Measurements from ENCODE around the gene NIPSNAP2.
"Not testable (repeated sequence)": the region's sequence is repeated elsewhere in the genome, so short reads cannot be mapped to it uniquely, and the experiment has no call there.

The NIPSNAP2 gene

DNA sequence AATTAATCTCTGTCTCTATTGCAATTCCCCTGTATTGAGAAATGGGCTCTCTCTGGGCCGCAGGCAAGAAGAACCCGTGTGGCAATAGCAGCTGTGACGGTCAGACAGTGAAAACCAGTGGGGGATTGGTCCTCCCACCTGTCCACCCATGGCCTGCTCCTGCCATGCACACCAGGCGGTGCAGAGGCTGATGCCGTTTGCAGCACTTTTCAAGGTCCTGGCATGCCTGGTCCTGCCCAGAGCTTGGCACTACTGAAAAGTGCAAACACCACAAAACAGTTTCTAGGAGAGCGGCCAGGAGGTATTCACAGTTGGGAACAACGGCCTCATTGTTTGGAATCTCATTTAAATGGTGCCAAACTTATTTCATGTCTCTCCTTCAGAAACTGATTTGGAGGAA lies 45.3 kb downstream of the NIPSNAP2 start:
- Histone ChIP-seq H3K18ac (ENCODE audit: low read length) (no peak overlapping the region), H3K23ac (ENCODE audit: low read length) (no peak overlapping the region), H3K79me2 (ENCODE audit: control insufficient read depth, insufficient read depth, low read length, poor library complexity) (no peaks in the 10 kb centered on the region), H4K91ac (ENCODE audit: low read depth, low read length) (no peak overlapping the region), H3K9me3 (ENCODE audit: insufficient read depth, low read depth, low read length) (no peaks in the 10 kb centered on the region), H2BK120ac (ENCODE audit: insufficient read depth, low read length, poor library complexity) (no peak overlapping the region), H2BK12ac (ENCODE audit: low read length) (no peak overlapping the region), H3K9ac (ENCODE audit: low read length) (no peak overlapping the region), H3K14ac (ENCODE audit: low read length) (no peak overlapping the region), H3K4me1 (ENCODE audit: control insufficient read depth in 1 of 2, insufficient read depth in 2 of 2, low read length in 2 of 2) (peaks cover 0 to 2% of the 10 kb centered on the region in 2 experiments), H3K4me2 (ENCODE audit: low read length) (no peak overlapping the region), H2AFZ (ENCODE audit: insufficient read depth, low read length, poor library complexity) (no peak overlapping the region), H3K27ac (ENCODE audit: low read depth, low read length) (no peak overlapping the region), H3K36me3 (ENCODE audit: control insufficient read depth in 1 of 2, insufficient read depth in 2 of 2, low read length in 2 of 2) (peaks cover 15% of the 10 kb centered on the region in 2 experiments), H4K8ac (ENCODE audit: low read depth, low read length) (no peak overlapping the region), H2AK5ac (ENCODE audit: low read length) (no peak overlapping the region), H2BK5ac (ENCODE audit: low read depth, low read length, poor library complexity) (no peak overlapping the region), H4K12ac (ENCODE audit: low read depth, low read length) (no peak overlapping the region), H3K27me3 (ENCODE audit: insufficient read depth, low read length) (no peaks in the 10 kb centered on the region), H3K79me1 (ENCODE audit: low read length) (no peaks in the 10 kb centered on the region), H3K4me3 (ENCODE audit: low read depth, low read length) (no peak overlapping the region), H3K4ac (ENCODE audit: low read depth, low read length) (no peak overlapping the region)
- WGBS (ENCODE audit: extremely low coverage, insufficient coverage, insufficient read length): no CpG with 5 or more reads among the region's 7 CpGs
- no peak for DNase-seq

DNA sequence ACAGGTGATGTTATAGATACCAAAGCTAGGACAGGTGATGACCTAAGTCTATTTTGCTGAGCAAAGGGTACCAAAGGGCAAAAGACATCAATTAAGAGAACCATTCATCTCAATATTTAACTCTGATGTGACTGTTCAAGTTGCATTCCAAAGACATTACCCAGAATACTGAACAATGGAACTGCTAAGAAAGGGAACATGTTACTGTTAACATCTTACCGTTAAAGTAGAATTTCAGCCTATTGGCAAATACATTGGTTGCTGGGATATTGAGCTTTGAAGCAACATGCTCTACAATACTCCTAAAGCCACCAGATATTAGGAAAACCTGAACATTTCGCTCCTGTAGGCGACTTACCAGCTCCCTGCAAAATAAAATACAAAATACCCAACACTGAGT lies 52.6 kb downstream of the NIPSNAP2 start:
- DNase-seq; H3K23ac ChIP-seq (ENCODE audit: low read length); H4K12ac ChIP-seq (ENCODE audit: low read depth, low read length); H2AK5ac ChIP-seq (ENCODE audit: low read length); H4K91ac ChIP-seq (ENCODE audit: low read depth, low read length); H3K14ac ChIP-seq (ENCODE audit: low read length); H2BK5ac ChIP-seq (ENCODE audit: low read depth, low read length, poor library complexity); H4K8ac ChIP-seq (ENCODE audit: low read depth, low read length); H3K79me1 ChIP-seq (ENCODE audit: low read length); H2BK12ac ChIP-seq (ENCODE audit: low read length); H3K4me3 ChIP-seq (ENCODE audit: low read depth, low read length); H2AFZ ChIP-seq (ENCODE audit: insufficient read depth, low read length, poor library complexity); H3K27ac ChIP-seq (ENCODE audit: low read depth, low read length); H3K9me3 ChIP-seq (ENCODE audit: insufficient read depth, low read depth, low read length); H3K79me2 ChIP-seq (ENCODE audit: control insufficient read depth, insufficient read depth, low read length, poor library complexity); H3K9ac ChIP-seq (ENCODE audit: low read length); H3K27me3 ChIP-seq (ENCODE audit: insufficient read depth, low read length); H2BK120ac ChIP-seq (ENCODE audit: insufficient read depth, low read length, poor library complexity); H3K4me1 ChIP-seq (ENCODE audit: control insufficient read depth in 1 of 2, insufficient read depth in 2 of 2, low read length in 2 of 2); H3K4me2 ChIP-seq (ENCODE audit: low read length); H3K4ac ChIP-seq (ENCODE audit: low read depth, low read length); H3K18ac ChIP-seq (ENCODE audit: low read length): not testable (repeated sequence)
- peaks cover 25 to 28% of the 10 kb centered on the region in 2 experiments for H3K36me3 ChIP-seq (ENCODE audit: control insufficient read depth in 1 of 2, insufficient read depth in 2 of 2, low read length in 2 of 2)
- no CpG with 5 or more reads among the region's 3 CpGs for WGBS (ENCODE audit: extremely low coverage, insufficient coverage, insufficient read length)

DNA sequence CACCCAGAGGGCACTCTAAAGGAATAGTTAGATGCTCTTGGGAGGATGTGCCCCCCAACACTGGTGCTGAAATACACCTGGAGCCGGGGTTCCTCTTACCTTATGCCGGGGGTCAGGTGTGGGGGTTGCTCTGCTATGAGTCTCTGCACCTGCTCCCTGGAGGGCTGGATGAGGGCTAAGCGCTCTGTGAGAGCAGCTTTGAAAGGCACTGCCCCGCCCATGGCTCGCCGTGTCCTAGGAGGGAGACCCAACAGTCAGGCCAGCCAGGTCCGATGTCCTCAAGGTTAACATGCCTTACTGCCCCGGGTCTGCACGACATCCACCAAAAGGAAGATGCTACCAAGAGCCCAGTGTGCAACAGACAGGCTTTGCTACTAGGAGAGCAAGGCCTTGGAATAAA lies 55.1 kb downstream of the NIPSNAP2 start:
- no peaks in the 10 kb centered on the region for H3K79me2 ChIP-seq (ENCODE audit: control insufficient read depth, insufficient read depth, low read length, poor library complexity)
- H4K91ac ChIP-seq (ENCODE audit: low read depth, low read length): no peak overlapping the region
- H3K27me3 ChIP-seq (ENCODE audit: insufficient read depth, low read length): no peaks in the 10 kb centered on the region
- no peak for DNase-seq
- H3K14ac ChIP-seq (ENCODE audit: low read length): no peak overlapping the region
- H3K9me3 ChIP-seq (ENCODE audit: insufficient read depth, low read depth, low read length): no peaks in the 10 kb centered on the region
- no peak overlapping the region for H4K12ac ChIP-seq (ENCODE audit: low read depth, low read length)
- H3K18ac ChIP-seq (ENCODE audit: low read length): no peak overlapping the region
- H2BK120ac ChIP-seq (ENCODE audit: insufficient read depth, low read length, poor library complexity): no peak overlapping the region
- no peak overlapping the region for H3K9ac ChIP-seq (ENCODE audit: low read length)
- H3K4me2 ChIP-seq (ENCODE audit: low read length): no peak overlapping the region
- H3K4me3 ChIP-seq (ENCODE audit: low read depth, low read length): no peak overlapping the region
- H3K4me1 ChIP-seq (ENCODE audit: control insufficient read depth in 1 of 2, insufficient read depth in 2 of 2, low read length in 2 of 2): no peaks in the 10 kb centered on the region
- no peak overlapping the region for H4K8ac ChIP-seq (ENCODE audit: low read depth, low read length)
- no CpG with 5 or more reads among the region's 9 CpGs for WGBS (ENCODE audit: extremely low coverage, insufficient coverage, insufficient read length)
- no peak overlapping the region for H2AFZ ChIP-seq (ENCODE audit: insufficient read depth, low read length, poor library complexity)
- no peak overlapping the region for H3K4ac ChIP-seq (ENCODE audit: low read depth, low read length)
- H3K79me1 ChIP-seq (ENCODE audit: low read length): no peaks in the 10 kb centered on the region
- H3K23ac ChIP-seq (ENCODE audit: low read length): no peak overlapping the region
- peaks cover 16% of the 10 kb centered on the region in 2 experiments for H3K36me3 ChIP-seq (ENCODE audit: control insufficient read depth in 1 of 2, insufficient read depth in 2 of 2, low read length in 2 of 2)
- H2AK5ac ChIP-seq (ENCODE audit: low read length): no peak overlapping the region
- no peak overlapping the region for H3K27ac ChIP-seq (ENCODE audit: low read depth, low read length)
- H2BK5ac ChIP-seq (ENCODE audit: low read depth, low read length, poor library complexity): no peak overlapping the region
- no peak overlapping the region for H2BK12ac ChIP-seq (ENCODE audit: low read length)

DNA sequence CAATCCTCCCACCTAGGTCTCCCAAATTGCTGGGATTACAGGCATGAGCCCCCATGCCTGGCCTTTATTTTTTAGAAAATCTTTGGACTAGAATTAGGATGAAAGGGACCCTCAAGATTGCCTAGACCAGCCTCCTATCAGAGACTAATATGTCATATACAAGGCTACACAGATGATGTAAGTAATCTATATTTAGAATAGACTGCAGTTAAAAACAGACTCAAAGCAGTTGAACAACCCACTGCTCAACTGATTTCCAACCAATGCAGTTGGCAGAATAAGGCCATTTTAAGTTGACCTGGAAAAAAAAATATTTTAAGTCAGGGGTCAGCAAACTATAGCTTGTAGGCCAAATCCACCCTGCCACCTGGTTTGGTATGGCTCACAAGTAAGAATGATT lies 59.1 kb downstream of the NIPSNAP2 start:
- Histone ChIP-seq H3K27ac (ENCODE audit: low read depth, low read length) (no peak overlapping the region), H3K9me3 (ENCODE audit: insufficient read depth, low read depth, low read length) (no peaks in the 10 kb centered on the region), H3K4me1 (ENCODE audit: control insufficient read depth in 1 of 2, insufficient read depth in 2 of 2, low read length in 2 of 2) (no peaks in the 10 kb centered on the region), H3K14ac (ENCODE audit: low read length) (no peak overlapping the region), H2AK5ac (ENCODE audit: low read length) (no peak overlapping the region), H3K4me3 (ENCODE audit: low read depth, low read length) (no peak overlapping the region), H4K8ac (ENCODE audit: low read depth, low read length) (no peak overlapping the region), H2BK12ac (ENCODE audit: low read length) (no peak overlapping the region), H3K4ac (ENCODE audit: low read depth, low read length) (no peak overlapping the region), H3K4me2 (ENCODE audit: low read length) (no peak overlapping the region), H3K18ac (ENCODE audit: low read length) (no peak overlapping the region), H3K79me1 (ENCODE audit: low read length) (no peaks in the 10 kb centered on the region), H2BK120ac (ENCODE audit: insufficient read depth, low read length, poor library complexity) (no peak overlapping the region), H3K9ac (ENCODE audit: low read length) (no peak overlapping the region), H3K27me3 (ENCODE audit: insufficient read depth, low read length) (no peaks in the 10 kb centered on the region), H3K36me3 (ENCODE audit: control insufficient read depth in 1 of 2, insufficient read depth in 2 of 2, low read length in 2 of 2) (peaks cover 13% of the 10 kb centered on the region in 2 experiments), H3K23ac (ENCODE audit: low read length) (no peak overlapping the region), H2AFZ (ENCODE audit: insufficient read depth, low read length, poor library complexity) (no peak overlapping the region), H4K91ac (ENCODE audit: low read depth, low read length) (no peak overlapping the region), H4K12ac (ENCODE audit: low read depth, low read length) (no peak overlapping the region), H2BK5ac (ENCODE audit: low read depth, low read length, poor library complexity) (no peak overlapping the region), H3K79me2 (ENCODE audit: control insufficient read depth, insufficient read depth, low read length, poor library complexity) (no peaks in the 10 kb centered on the region)
- DNase-seq: no peak
